Left lung (tissue), 10 donors: Measurements from ENCODE around the gene PROSER2. TPM values are rescaled to one million over a fixed set of nuclear protein-coding genes. Genes with fewer than 3 reads are reported as not detected.
A peak's percentile ranks its signal among the peaks of the same experiment; 100 is the strongest.

Source experiments
- ATAC-seq: fragments of 200-7000 bp; cut with Tn5 transposase; one replicate; pipeline ENCODE4 v1.9.1; 2020; ENCODE audit warnings: moderate library complexity
- DNase-seq, 4 donors: peaks; one replicate each; pipeline ENCODE4 v3.0.0-alpha.2; 2013 to 2020
- H3K27ac ChIP-seq, 2 donors: fragments of 200-600 bp; sonication (generic) in 1 of 2; one replicate each; pipeline versions ENCODE4 v1.5.0 to v1.8.0; 2020 to 2021
- H3K27me3 ChIP-seq, 2 donors: fragments of 200-600 bp; sonication (generic) in 1 of 2; one replicate each; pipeline versions ENCODE4 v1.5.0 to v1.8.0; 2020 to 2021
- H3K36me3 ChIP-seq, 2 donors: fragments of 200-600 bp; sonication (generic) in 1 of 2; one replicate each; pipeline versions ENCODE4 v1.5.0 to v1.8.0; 2020 to 2021
- H3K4me1 ChIP-seq, 2 donors: fragments of 200-600 bp; one replicate each; pipeline ENCODE4 v1.8.0; 2021
- H3K4me3 ChIP-seq, 2 donors: fragments of 200-600 bp; sonication (generic) in 1 of 2; one replicate each; pipeline versions ENCODE4 v1.5.0 to v1.8.0; 2020 to 2021; ENCODE audit warnings: mild to moderate bottlenecking in 1 of 2
- H3K9me3 ChIP-seq, 2 donors: fragments of 200-600 bp; sonication (generic) in 1 of 2; one replicate each; pipeline versions ENCODE4 v1.5.0 to v1.8.0; 2020 to 2021
- CTCF ChIP-seq, 2 donors: fragments of 200-600 bp; sonication (generic) in 1 of 2; IDR thresholded peaks; one replicate each; pipeline versions ENCODE4 v1.5.0 to v1.8.0; 2021; ENCODE audit warnings: antibody characterized with exemption in 2 of 2
- intact Hi-C, 2 donors: fragments of 100-400 bp; cut with DNase I; formaldehyde crosslinking; loops; one replicate each; pipeline versions ENCODE4 v1.11.2 to v1.14.2; 2022
- polyA plus RNA-seq, 6 donors: library from polyadenylated mRNA; unstranded; fragments of 120-200 nt; gene quantifications; one replicate each; pipeline ENCODE4 v1.2.1, GENCODE V29; 2013; ENCODE audit not compliant: insufficient read length in 6 of 6
- total RNA-seq, 2 donors: library from RNA; stranded (reverse); fragmentation: NEBNext Ultra II Directional; extraction: Animal tissue kit (Norgen Biotek cat#: 25700); gene quantifications; one replicate each; pipeline ENCODE4 v1.2.1, GENCODE V29; 2021
- donor health status: DM: no; HTN: yes; CAD: no.
- donor health status: DM: no; HTN: no; CAD: no.

The PROSER2 gene
- total and polyA plus RNA-seq, 8 donors: 2.0 to 14.8 (median 3.1) TPM

DNA sequence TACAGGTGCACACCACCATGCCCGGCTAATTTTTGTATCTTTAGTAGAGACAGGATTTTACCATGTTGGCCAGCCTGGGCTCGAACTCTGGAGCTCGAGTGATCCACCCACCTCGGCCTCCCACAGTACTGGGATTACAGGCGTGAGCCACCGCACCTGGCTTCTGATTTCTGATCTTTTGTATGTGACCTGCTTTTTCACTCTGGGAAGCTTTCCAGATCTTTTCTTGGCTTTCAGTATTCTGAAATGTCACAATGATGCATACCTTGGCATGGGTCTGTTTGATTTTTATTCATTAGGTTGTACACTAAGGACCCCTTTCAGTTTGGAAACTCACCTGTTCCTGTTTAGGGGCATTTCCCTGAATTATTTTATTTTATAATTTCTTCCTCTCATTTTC, 41.6 kb downstream of the PROSER2 start:
- intact Hi-C loops: no loop called here
- peaks cover 0 to 9% of the 10 kb centered on the region in 2 donors for H3K27me3 ChIP-seq
- no peaks in the 10 kb centered on the region for H3K4me1 ChIP-seq
- TF ChIP-seq CTCF (IDR thresholded peaks at IDR 0.05): no peak
- H3K27ac ChIP-seq: no peak overlapping the region
- DNase-seq (no peak), ATAC-seq (no peak)
- H3K9me3 ChIP-seq: no peaks in the 10 kb centered on the region
- H3K4me3 ChIP-seq: no peak overlapping the region
- peaks cover 0 to 20% of the 10 kb centered on the region in 2 donors for H3K36me3 ChIP-seq

DNA sequence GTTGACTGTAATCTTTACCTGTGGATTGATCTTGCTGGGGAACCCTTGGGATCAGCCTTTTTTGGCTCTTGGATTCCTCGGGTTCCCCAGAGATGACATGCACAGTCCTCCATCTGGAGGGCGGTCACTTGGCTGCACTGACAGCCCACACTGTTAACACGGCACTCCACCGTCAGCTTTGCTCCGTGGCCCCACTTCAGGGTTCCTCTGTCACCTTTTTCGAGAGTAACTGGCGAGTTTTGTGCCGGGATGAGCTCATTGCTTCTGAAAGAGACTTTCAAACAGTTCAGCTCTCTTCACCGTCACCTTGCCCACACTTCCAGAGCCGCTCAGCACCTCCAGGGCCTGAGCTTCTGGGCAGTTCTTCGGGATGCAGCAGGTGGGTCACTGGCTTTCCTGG, 42.4 kb downstream of the PROSER2 start:
- no peak for TF ChIP-seq CTCF (IDR thresholded peaks at IDR 0.05)
- DNase-seq: no peak
- H3K4me3 ChIP-seq: no peak overlapping the region
- intact Hi-C loops: no loop called here
- no peak for ATAC-seq
- no peaks in the 10 kb centered on the region for H3K9me3 ChIP-seq
- no peak overlapping the region for H3K27ac ChIP-seq
- H3K27me3 ChIP-seq: peaks cover 0 to 17% of the 10 kb centered on the region in 2 donors
- peaks cover 0 to 20% of the 10 kb centered on the region in 2 donors for H3K36me3 ChIP-seq
- H3K4me1 ChIP-seq: peaks cover 0 to 6% of the 10 kb centered on the region in 2 donors

GRCh38 chr10:11866199-11866925, 43.2 kb downstream of the PROSER2 start:
- intact Hi-C loops: no loop called here
- TF ChIP-seq CTCF (IDR thresholded peaks at IDR 0.05): no peak
- DNase-seq (no peak), ATAC-seq (no peak)
- H3K27ac ChIP-seq: no peak overlapping the region
- no peaks in the 10 kb centered on the region for H3K9me3 ChIP-seq
- H3K27me3 ChIP-seq: peaks cover 0 to 17% of the 10 kb centered on the region in 2 donors
- peaks cover 0 to 15% of the 10 kb centered on the region in 2 donors for H3K36me3 ChIP-seq
- H3K4me1 ChIP-seq: peaks cover 0 to 7% of the 10 kb centered on the region in 2 donors
- no peak overlapping the region for H3K4me3 ChIP-seq

DNA sequence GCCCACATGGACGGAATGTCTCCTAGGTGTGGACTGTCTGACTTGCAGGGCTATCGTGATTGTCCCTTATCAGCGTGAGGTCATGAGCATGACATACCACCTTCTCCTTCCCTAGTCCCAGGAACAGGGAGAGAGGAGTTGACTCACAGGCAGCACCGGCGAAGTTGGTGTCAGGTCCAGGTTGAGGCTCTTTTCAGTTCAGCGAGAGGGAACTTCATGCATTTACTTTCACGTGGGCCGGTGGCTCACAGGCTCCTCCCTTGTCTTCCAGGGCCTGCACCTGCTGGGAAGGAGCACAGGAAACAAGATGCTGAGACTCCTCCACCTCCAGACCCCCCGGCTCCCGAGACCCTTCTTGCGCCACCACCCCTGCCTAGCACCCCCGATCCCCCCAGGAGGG, 46.1 kb downstream of the PROSER2 start:
- no peaks in the 10 kb centered on the region for H3K9me3 ChIP-seq
- no peak overlapping the region for H3K4me3 ChIP-seq
- TF ChIP-seq CTCF (IDR thresholded peaks at IDR 0.05): no peak
- peaks cover 0 to 9% of the 10 kb centered on the region in 2 donors for H3K36me3 ChIP-seq
- DNase-seq (no peak), ATAC-seq (no peak)
- no peak overlapping the region for H3K27ac ChIP-seq
- peaks cover 3 to 14% of the 10 kb centered on the region in 2 donors for H3K4me1 ChIP-seq
- intact Hi-C loops: no loop called here
- H3K27me3 ChIP-seq: peaks cover 0 to 17% of the 10 kb centered on the region in 2 donors

DNA sequence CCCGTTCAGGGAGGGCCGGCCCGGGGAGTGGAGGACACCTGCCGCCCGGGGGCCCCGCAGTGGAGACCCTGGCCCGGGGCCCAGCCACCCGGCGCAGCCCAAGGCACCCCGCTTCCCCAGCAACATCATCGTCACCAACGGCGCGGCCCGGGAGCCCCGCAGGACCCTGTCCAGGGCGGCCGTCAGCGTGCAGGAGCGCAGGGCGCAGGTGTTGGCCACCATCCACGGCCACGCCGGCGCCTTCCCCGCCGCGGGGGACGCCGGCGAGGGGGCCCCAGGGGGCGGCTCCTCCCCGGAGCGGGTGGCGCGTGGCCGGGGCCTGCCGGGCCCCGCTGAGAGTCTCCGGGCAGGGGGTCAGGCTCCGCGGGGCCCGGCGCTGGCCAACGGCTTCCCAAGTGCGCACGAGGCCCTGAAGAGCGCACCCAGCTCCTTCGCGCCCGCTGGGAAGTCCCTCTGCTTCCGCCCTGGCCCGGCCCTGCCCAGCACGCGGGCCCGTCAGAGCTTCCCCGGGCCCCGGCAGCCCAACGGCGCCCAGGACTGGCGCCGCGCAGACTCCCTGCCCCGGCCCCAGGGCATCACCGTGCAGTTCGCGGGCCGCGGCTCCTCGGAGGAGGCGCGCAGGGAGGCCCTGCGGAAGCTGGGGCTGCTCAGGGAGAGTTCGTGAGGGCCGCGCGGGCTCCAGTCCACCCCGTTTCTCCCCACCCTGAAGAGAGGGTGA, 46.7 kb downstream of the PROSER2 start:
- ATAC-seq: peak; percentile 15
- Histone ChIP-seq H3K4me1 (peaks cover 7 to 18% of the 10 kb centered on the region in 2 donors), H3K9me3 (no peaks in the 10 kb centered on the region), H3K36me3 (peaks cover 0 to 9% of the 10 kb centered on the region in 2 donors), H3K27me3 (peaks cover 0 to 17% of the 10 kb centered on the region in 2 donors), H3K27ac (no peak overlapping the region), H3K4me3 (peak overlapping the region in 1 of 2 donors; percentile 5)
- DNase-seq: peak in 2 of 4 donors; percentile 14 to 48
- intact Hi-C loops: no loop called here
- TF ChIP-seq CTCF (IDR thresholded peaks at IDR 0.05): no peak
